LNCaP clone FGC (cell line): ENCODE data around the gene FHDC1.

Experiments used
- DNase-seq: peaks from one replicate; pipeline ENCODE4 v3.0.0-alpha.2; 2011; ENCODE audit warnings: low read depth
- H3K4me3 ChIP-seq: 2 replicates; pipeline ENCODE4 v1.5.1; 2011; ENCODE audit warnings: mild to moderate bottlenecking, low read depth, low read length, control low read depth
- CTCF ChIP-seq: IDR thresholded peaks from 2 replicates; pipeline ENCODE4 v1.5.1; 2012; ENCODE audit warnings: mild to moderate bottlenecking; ENCODE audit not compliant: control insufficient read depth, insufficient read depth; ENCODE audit errors: extremely low read depth

The FHDC1 gene

DNA sequence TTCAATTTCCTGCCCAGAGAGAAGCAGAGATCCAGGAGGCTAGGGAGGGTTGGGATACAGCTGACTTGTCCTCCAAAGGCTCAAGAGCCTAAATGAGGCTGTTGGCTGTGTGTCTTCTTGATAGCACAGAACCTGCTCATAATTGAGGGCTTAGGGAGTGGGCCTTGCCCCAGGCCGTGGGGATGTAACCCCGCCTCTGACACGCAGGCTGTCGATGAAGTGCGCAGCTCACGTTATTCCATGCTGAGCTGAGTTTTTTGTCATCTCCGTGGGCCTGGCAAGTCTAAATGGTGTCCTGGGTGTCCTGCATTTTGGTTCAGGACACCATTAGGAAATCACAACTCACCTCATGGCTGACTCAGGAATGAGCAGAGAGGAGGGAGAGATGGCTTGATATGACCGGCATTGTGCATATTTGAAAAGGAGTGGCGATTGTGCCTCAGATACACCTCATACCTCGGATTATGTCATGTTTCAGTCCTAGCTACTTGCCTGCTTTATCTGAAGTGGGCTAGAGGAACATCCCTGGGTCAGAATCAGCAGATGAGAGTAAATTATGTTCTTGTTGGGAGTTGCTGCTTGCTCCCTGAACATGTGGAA is 43.7 kb downstream of the FHDC1 start:
- no peak for TF ChIP-seq CTCF

DNA sequence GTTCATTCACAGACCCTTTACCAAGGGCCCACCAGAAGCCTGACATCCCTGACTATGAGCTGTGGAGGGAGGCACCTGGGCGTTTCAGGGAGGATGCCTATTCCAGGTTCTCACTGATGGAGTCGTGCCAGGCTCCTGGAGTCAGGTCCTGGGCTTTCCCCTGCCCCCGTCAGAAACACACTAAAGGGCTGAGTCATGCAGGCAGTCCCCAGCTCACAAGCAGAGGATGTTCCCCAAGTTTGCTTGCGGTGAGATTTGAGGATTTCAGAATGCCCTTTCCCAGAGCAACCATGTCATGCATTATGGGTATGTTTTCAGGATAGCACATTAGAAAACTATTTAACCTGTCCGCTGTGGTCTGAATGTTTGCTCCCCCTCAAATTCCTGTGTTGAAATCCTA is 45.2 kb downstream of the FHDC1 start:
- DNase-seq, result no peak
- TF ChIP-seq CTCF, result no peak
- no peak overlapping the region for H3K4me3 ChIP-seq

More for the DNA sequence above, 43.7 kb downstream of the FHDC1 start:
- H3K4me3 ChIP-seq, result no peak overlapping the region
- DNase-seq, result no peak

DNA sequence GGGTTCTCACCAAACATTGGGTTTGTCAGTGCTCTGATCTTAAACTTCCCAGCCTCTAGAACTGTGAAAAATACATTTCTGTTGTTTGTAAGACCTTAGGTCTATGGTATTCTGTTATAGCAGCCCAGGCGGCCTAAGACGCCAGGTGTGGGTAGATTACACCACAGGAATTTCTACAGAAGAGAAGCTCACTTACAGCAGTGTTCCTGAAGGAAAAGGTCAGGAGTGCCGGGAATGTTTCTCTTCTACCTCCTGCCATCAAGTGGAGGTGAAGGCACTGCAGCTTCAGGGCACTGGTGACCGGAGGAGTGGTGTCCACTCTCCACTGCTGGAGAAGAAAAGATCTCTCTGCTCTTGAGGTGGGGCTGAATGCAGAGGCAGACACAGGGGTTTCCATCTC is 45.7 kb downstream of the FHDC1 start:
- H3K4me3 ChIP-seq, result no peak overlapping the region
- no peak for TF ChIP-seq CTCF
- DNase-seq, result no peak

DNA sequence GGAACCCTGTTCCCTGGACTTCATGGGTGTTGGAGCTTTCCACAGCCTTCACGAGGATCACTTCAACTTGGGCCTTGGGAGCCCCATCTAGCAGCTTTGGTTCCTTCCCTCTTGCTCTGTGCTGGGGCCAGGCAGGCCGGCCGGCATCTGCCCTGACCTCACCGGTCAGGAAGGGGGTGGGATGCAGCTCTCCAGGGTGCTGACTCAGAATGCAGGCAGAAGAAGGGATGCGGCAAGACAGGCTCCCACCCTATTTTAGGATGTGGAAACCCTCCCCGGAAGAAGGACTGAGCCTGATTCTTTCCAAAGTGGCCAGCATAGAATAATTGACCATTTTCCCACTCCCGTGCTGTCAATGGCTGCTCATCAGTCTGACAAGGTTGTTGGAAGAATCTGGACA is 47.1 kb downstream of the FHDC1 start:
- DNase-seq, result no peak
- TF ChIP-seq CTCF, result no peak

GRCh38 chr4:152983774-152984411 is 47.8 kb downstream of the FHDC1 start:
- no peak for DNase-seq

More for the DNA sequence above, 47.1 kb downstream of the FHDC1 start:
- no peak overlapping the region for H3K4me3 ChIP-seq

GRCh38 chr4:152988721-152989553 is 52.8 kb downstream of the FHDC1 start:
- no peak for TF ChIP-seq CTCF
- DNase-seq, result peak; percentile 80
- no peak overlapping the region for H3K4me3 ChIP-seq

More at GRCh38 chr4:152983774-152984411, 47.8 kb downstream of the FHDC1 start:
- no peak overlapping the region for H3K4me3 ChIP-seq
- no peak for TF ChIP-seq CTCF
